Vagina (tissue), 2 donors: ENCODE data around the gene SERPINB10. TPM values are rescaled to one million over a fixed set of nuclear protein-coding genes. Genes with fewer than 3 reads are reported as not detected.

Experiments used
- DNase-seq, 2 donors: peaks; one replicate each; pipeline ENCODE4 v3.0.0-alpha.2; 2017; ENCODE audit errors: extremely low spot score in 2 of 2
- H3K27ac ChIP-seq: fragments of 200-600 bp; sonication (generic); one replicate; pipeline ENCODE4 v1.5.1; 2019
- H3K27me3 ChIP-seq: fragments of 200-600 bp; sonication (generic); one replicate; pipeline ENCODE4 v1.5.1; 2019
- H3K36me3 ChIP-seq, 2 donors: fragments of 200-600 bp; sonication (generic); one replicate each; pipeline ENCODE4 v1.5.1; 2017 to 2019
- H3K4me1 ChIP-seq: fragments of 200-600 bp; sonication (generic); one replicate; pipeline ENCODE4 v1.5.1; 2019
- H3K4me3 ChIP-seq, 2 donors: fragments of 200-600 bp; sonication (generic); 1 replicate in 1 of 2; 2 replicates in 1 of 2; pipeline ENCODE4 v1.5.1; 2016 to 2019
- H3K9me3 ChIP-seq: fragments of 200-600 bp; sonication (generic); one replicate; pipeline ENCODE4 v1.5.1; 2019
- POLR2A ChIP-seq, 2 donors: fragments of 450-650 bp; IDR thresholded peaks; one replicate each; pipeline ENCODE4 v1.6.1; 2017; ENCODE audit warnings: antibody characterized with exemption in 2 of 2, mild to moderate bottlenecking in 2 of 2, moderate library complexity in 2 of 2
- POLR2AphosphoS5 ChIP-seq, 2 donors: sonication (generic); formaldehyde crosslinking; IDR thresholded peaks; one replicate each; pipeline ENCODE4 v1.9.0; 2017; ENCODE audit warnings: antibody characterized with exemption in 2 of 2, mild to moderate bottlenecking in 2 of 2, low read depth in 1 of 2; ENCODE audit not compliant: insufficient read depth in 1 of 2
- intact Hi-C: fragments of 100-400 bp; cut with DNase I; formaldehyde crosslinking; loops from one replicate; pipeline ENCODE4 v1.15.1; 2023
- total RNA-seq: library from RNA; depleted of rRNA; stranded (reverse); fragments of >200 nt; gene quantifications from one replicate; pipeline ENCODE4 v1.2.3, GENCODE V29; 2016
- TF ChIP-seq, protein P1 (sequence below), 3 experiments: fragments of 450-650 bp in 2 of 3; fragments of 200-600 bp in 1 of 3; sonication (generic) in 1 of 3; IDR thresholded peaks; one replicate each; pipeline ENCODE4 v1.5.1; 2017 to 2019; ENCODE audit warnings: antibody characterized with exemption in 3 of 3, mild to moderate bottlenecking in 2 of 3, moderate library complexity in 2 of 3

The SERPINB10 gene
- total RNA-seq, 1 donor from 2014 or later = 0.98 TPM

DNA sequence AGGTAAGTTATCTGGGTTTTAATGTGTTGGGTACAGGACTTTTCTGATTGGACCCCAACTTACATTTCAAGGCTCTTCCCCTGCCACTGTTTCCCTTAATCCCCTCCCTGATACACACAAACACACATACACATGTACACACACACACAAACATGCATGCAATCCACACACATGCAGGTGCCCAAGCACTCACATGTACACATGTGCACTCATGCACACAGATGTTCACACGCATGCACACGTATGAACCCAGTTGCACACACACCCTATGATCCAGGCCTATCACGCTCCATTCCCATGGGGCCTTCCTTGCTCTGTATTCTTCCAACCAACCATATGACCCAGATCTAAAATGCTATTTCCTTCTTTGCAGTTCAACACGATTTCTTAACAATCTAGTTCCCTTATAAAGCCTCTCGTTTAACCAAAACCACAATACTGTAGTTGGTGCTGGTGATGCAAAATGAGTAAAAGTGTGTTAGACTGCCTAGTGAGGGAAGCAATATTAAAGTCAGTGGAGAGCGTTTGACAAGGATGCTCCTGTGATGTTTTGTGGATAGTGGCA, 73.2 kb downstream of the SERPINB10 start:
- DNase-seq = no peak
- Histone ChIP-seq H3K4me3 (no peak overlapping the region), H3K4me1 (no peaks in the 10 kb centered on the region), H3K36me3 (peaks cover 0 to 18% of the 10 kb centered on the region in 2 donors), H3K27ac (no peak overlapping the region), H3K9me3 (no peaks in the 10 kb centered on the region), H3K27me3 (no peaks in the 10 kb centered on the region)
- TF ChIP-seq, protein P1, sequence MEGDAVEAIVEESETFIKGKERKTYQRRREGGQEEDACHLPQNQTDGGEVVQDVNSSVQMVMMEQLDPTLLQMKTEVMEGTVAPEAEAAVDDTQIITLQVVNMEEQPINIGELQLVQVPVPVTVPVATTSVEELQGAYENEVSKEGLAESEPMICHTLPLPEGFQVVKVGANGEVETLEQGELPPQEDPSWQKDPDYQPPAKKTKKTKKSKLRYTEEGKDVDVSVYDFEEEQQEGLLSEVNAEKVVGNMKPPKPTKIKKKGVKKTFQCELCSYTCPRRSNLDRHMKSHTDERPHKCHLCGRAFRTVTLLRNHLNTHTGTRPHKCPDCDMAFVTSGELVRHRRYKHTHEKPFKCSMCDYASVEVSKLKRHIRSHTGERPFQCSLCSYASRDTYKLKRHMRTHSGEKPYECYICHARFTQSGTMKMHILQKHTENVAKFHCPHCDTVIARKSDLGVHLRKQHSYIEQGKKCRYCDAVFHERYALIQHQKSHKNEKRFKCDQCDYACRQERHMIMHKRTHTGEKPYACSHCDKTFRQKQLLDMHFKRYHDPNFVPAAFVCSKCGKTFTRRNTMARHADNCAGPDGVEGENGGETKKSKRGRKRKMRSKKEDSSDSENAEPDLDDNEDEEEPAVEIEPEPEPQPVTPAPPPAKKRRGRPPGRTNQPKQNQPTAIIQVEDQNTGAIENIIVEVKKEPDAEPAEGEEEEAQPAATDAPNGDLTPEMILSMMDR (IDR thresholded peaks at IDR 0.05) = no peak
- TF ChIP-seq POLR2A (IDR thresholded peaks at IDR 0.05) = no peak
- TF ChIP-seq POLR2AphosphoS5 (IDR thresholded peaks at IDR 0.05; ENCODE audit: insufficient read depth in 1 of 2, low read depth in 1 of 2) = no peak
- intact Hi-C loops = no loop called here

DNA sequence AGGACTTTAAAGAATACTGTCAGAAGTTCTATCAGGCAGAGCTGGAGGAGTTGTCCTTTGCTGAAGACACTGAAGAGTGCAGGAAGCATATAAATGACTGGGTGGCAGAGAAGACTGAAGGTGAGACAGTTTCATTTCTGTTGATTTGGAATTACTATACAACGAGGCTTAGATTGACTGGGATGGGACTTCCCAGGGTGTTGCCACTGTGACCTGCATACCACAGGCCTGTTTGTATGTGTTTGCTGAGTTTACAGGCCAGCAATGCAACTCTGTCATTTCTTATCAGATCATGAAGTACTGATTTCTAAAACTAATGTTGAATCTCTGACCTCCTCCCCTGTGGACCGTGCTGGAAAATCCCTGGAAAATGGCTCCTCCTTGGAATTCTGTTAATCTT, 74.0 kb downstream of the SERPINB10 start:
- no peak overlapping the region for H3K27ac ChIP-seq
- H3K36me3 ChIP-seq = peaks cover 0 to 23% of the 10 kb centered on the region in 2 donors
- no peak overlapping the region for H3K4me3 ChIP-seq
- no peaks in the 10 kb centered on the region for H3K27me3 ChIP-seq
- no peak for TF ChIP-seq POLR2A (IDR thresholded peaks at IDR 0.05)
- TF ChIP-seq, protein P1 (IDR thresholded peaks at IDR 0.05) = no peak
- no peak for TF ChIP-seq POLR2AphosphoS5 (IDR thresholded peaks at IDR 0.05; ENCODE audit: insufficient read depth in 1 of 2, low read depth in 1 of 2)
- H3K9me3 ChIP-seq = no peaks in the 10 kb centered on the region
- DNase-seq = no peak
- H3K4me1 ChIP-seq = no peaks in the 10 kb centered on the region
- intact Hi-C loops = no loop called here

DNA sequence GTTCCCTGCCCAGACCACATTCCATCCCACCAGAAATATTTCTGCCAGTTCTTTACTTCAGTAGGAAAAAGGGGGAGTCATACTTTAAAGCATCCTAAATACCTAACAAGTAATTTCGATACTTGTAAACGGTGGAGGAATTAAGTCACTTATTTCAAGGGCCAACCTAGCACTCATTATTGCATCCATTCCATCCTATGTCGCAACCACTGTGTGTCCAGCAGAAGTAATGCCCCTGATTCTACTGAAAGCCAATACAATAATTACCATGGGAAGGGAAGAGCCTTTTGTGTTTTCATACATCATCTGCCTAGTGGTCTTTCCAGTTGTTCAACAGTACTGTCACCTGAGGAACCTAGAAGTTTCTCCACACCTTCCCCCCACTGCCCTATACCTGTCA, 74.6 kb downstream of the SERPINB10 start:
- intact Hi-C loops = no loop called here
- Histone ChIP-seq H3K36me3 (peaks cover 0 to 25% of the 10 kb centered on the region in 2 donors), H3K27ac (no peak overlapping the region), H3K4me3 (no peak overlapping the region), H3K27me3 (no peaks in the 10 kb centered on the region), H3K9me3 (no peaks in the 10 kb centered on the region), H3K4me1 (no peaks in the 10 kb centered on the region)
- no peak for DNase-seq
- TF ChIP-seq POLR2A (IDR thresholded peaks at IDR 0.05) (no peak), POLR2AphosphoS5 (IDR thresholded peaks at IDR 0.05; ENCODE audit: insufficient read depth in 1 of 2, low read depth in 1 of 2) (no peak)
- TF ChIP-seq, protein P1 (IDR thresholded peaks at IDR 0.05) = no peak

Other genes starting within 250 kb of the SERPINB10 start
- gene SERPINB3, start 246.1 kb upstream of the SERPINB10 start, total RNA-seq = 464 TPM
- gene SERPINB11, start 205.0 kb upstream of the SERPINB10 start, total RNA-seq = 8.6 TPM
- gene SERPINB7, start 132.5 kb upstream of the SERPINB10 start, total RNA-seq = 0.49 TPM
- 25.5 TPM for gene SERPINB2, start 20.3 kb upstream of the SERPINB10 start, total RNA-seq
- not detected for gene HMSD, start 41.3 kb downstream of the SERPINB10 start, total RNA-seq
- gene SERPINB8, start 62.1 kb downstream of the SERPINB10 start, total RNA-seq = 18.7 TPM
- gene LINC00305, start 241.1 kb downstream of the SERPINB10 start, total RNA-seq = not detected